ENCODE data around the gene H6PD. TPM values are rescaled to one million over a fixed set of nuclear protein-coding genes. Genes with fewer than 3 reads are reported as not detected.
"Not testable (repeated sequence)": the region's sequence is repeated elsewhere in the genome, so short reads cannot be mapped to it uniquely, and the experiment has no call there.

The H6PD gene
- polyA plus RNA-seq, 1 donor: 34.6 TPM

- no peak for DNase-seq
Observed at GRCh38 chr1:9298282-9298681, 63.7 kb downstream of the H6PD start.

- DNase-seq: not testable (repeated sequence)
Observed at GRCh38 chr1:9299571-9300541, 65.3 kb downstream of the H6PD start.

- DNase-seq: no peak
Observed at GRCh38 chr1:9300573-9300972, 66.0 kb downstream of the H6PD start.

- no peak for DNase-seq
Observed at GRCh38 chr1:9302745-9303524, 68.4 kb downstream of the H6PD start.

GRCh38 chr1:9303916-9304315 is 69.3 kb downstream of the H6PD start:
- DNase-seq: no peak

GRCh38 chr1:9305216-9305615 is 70.6 kb downstream of the H6PD start:
- no peak for DNase-seq

- no peak for DNase-seq
Observed at GRCh38 chr1:9306006-9306405, 71.4 kb downstream of the H6PD start.

GRCh38 chr1:9307303-9307702 is 72.7 kb downstream of the H6PD start:
- no peak for DNase-seq

- DNase-seq: no peak
Observed at GRCh38 chr1:9308236-9308785, 73.7 kb downstream of the H6PD start.

- DNase-seq: no peak
Observed at GRCh38 chr1:9309080-9309479, 74.5 kb downstream of the H6PD start.

- DNase-seq: no peak
Observed at GRCh38 chr1:9309991-9310390, 75.4 kb downstream of the H6PD start.

GRCh38 chr1:9311029-9311428 is 76.5 kb downstream of the H6PD start:
- DNase-seq: no peak

- DNase-seq: no peak
Observed at GRCh38 chr1:9311479-9311878, 76.9 kb downstream of the H6PD start.

GRCh38 chr1:9312168-9312720 is 77.7 kb downstream of the H6PD start:
- no peak for DNase-seq

- no peak for DNase-seq
Observed at GRCh38 chr1:9313576-9313975, 79.0 kb downstream of the H6PD start.

GRCh38 chr1:9314111-9314510 is 79.5 kb downstream of the H6PD start:
- DNase-seq: no peak

- DNase-seq: no peak
Observed at GRCh38 chr1:9314711-9315379, 80.3 kb downstream of the H6PD start.

- no peak for DNase-seq
Observed at GRCh38 chr1:9315411-9316079, 81.0 kb downstream of the H6PD start.

GRCh38 chr1:9316080-9316444 is 81.5 kb downstream of the H6PD start:
- no peak for DNase-seq

- no peak for DNase-seq
Observed at GRCh38 chr1:9316512-9316911, 81.9 kb downstream of the H6PD start.

GRCh38 chr1:9317072-9317471 is 82.5 kb downstream of the H6PD start:
- no peak for DNase-seq
